HUDEP-2 (cell line): Measurements from ENCODE around the gene CCDC149.

ENCODE experiments used
- DNase-seq, 76 experiments: peaks; one replicate each; lab custom pipeline; 2025; ENCODE audit not compliant: unreplicated experiment in 76 of 76; lab: John Stamatoyannopoulos, UW

CCDC149 gene

DNA sequence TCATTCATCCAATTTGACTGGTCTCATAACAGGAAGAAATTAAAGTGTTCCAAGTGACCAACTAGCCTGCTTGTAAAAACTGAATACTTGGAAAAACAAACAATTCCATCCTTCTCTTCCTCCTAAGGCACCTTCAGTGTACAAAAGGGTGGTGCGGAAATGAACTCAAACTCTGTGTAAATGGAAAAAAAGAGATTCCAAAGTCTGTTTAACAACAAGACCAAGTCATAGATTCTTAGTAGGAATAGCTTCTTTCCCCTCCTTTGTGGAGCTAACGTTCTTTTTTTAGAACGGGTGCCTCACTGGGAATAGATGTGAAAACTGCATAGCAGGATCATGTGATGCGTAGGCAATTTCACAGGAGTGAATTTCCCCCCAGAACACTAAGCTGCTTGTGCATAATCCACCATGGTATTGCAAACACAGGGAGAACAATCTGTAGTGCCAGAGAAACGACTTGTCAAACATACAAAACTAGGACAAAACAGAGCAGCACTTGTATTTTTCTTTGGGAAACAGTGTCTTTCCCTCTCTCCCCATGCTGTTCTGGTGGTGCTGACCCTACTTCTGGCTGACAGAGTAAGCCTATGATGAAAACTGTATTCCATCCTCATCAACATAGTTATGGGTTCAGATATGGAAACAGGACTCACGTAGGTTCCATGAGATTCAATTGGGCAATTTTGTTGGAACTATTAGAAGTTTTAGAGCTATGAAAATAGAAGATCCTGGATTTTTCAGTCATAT, 130.7 kb downstream of the CCDC149 start:
- DNase-seq, result no peak

DNA sequence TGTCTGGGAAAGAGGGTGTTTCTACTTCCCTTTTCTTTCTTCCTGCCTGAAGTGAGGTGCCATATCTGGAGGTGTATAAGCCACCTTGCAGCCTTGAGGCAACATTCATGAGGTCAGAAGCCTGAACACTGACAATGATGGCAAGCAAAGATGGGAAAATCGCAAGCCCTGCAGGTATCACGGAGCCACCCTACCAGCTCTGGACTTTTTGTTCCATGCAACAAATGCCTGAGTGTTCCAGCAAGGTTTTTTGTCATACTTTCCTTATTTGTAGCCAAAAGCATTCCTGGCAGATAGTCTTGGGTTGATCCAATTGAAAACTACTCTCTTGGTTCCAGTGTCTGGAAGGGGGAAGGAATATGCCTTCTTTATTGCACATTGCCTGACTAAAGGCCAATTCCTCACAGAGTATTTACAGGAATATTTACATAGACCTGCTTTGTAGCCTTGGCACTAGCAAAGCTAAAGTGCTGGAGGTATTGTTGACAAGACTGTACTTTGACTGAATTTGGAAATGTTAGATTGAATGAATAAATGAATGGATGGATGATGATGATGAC, 131.8 kb downstream of the CCDC149 start:
- DNase-seq, result no peak

DNA sequence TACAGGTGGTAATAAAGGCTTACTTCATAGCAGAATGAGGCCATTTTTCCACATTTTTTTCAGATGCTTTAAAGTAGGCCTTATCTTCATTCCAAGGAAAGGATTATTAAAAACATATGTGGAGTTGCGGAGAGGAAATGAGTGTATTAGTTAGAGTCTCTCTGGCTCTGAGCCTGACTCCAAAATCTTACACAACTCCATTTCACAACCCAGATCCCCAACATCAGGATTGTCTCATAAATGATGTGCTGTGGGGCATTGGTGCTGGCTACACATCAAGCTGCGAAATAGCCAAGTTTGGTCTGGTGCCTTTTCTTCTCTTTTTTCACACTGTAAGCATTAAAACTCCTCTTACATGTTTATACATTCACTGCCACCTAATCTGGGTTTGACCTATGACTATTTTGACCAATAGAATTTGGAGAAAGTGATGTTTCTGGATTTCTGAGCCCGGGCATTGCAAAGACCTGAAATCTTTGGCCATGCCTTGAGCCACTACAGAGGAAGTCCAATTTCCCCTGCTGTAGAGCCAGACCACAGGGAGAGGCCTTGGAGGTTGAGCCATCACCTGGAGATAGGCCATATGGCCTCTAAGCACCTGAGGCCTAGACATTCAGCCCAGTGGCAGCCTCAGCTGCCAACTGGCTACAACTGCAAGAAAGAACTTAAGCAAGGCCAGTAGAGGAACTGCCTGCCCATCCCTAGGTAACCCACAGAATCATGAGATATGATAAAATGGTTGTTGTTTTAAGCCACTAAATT, 134.2 kb downstream of the CCDC149 start:
- no peak for DNase-seq

DNA sequence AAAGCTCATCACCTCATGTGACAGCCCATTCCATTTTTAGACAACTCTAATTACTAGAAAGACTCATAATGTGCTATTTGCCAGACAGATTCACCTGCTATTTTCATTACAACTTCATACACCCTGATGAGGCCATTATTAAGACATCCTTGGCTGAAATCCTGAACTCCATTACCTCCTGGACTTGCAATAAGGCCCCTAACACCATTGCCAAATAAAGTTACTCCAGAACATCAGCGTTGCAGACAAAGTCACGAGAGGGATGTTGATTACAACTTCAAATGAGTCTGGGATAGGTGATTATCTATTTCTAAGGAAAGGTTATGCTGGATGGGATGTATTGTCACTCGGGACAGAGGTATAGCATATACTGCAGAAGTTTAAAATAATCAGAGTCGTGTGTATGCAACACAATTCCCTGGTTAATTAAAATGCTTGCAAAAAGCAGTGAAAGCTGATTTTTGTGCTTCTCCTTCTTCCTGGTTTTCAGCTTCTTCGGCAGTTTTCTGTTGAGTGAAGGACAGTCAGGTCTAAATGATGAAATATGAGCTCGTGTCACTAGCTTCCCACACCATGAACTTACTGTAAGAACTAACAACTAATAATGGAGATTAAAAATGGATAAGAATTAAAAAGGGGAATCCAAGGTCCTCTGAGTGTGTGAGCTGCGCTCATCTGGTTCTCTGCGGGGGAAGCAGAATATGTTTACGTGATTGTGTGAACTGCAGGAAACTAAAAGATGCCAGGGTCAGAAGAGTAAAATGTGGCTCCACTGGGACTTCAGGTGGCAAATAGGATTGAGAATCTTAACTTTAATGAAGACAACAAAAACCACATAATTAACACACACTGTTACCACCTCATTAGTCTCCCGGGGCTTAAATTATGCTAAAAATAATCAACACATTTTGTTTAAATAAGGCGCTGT, 135.0 kb downstream of the CCDC149 start:
- DNase-seq, result no peak

DNA sequence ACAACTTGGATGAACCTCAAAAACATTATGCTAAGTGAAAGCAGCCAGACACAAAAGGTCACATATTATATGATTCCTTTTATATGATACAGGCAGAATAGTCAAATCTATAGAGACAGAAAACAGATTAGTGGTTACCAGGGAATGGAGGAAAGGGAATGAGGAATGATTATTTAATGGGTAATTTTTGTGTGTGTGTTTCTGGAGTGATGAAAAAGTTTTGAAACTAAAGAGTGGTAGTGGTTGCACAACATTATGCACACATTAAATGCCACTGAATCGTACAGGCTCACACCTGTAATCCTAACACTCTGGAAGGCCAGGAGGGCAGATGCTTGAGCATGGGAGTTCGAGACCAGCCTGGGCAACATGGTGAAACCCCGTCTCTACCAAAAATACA, 137.1 kb downstream of the CCDC149 start:
- no peak for DNase-seq

DNA sequence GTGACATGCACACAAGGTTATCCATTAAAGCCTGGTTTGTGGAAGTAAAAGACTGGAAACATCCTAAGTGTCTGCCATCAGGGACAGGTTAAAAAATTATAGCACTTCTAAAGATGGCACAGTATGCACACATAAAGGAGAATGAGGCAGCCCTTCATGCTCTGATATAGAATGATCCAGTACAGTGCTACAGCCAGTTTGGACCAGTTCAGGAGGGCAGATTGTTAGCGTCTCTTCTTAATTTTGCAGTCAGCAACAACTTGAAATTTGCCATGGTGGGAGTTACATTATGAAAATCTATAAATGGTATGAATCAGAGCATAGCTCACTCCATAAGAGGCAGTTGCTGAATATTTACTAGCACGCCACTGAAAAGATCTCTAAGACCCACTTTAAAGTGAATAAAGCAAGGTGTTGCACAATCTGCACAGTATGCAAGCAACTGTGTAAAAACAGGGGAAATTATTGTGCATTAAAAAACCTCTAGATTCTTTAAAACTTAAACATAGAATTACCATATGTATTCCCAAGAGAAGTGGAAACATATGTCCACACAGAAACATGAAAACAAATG, 137.7 kb downstream of the CCDC149 start:
- no peak for DNase-seq

DNA sequence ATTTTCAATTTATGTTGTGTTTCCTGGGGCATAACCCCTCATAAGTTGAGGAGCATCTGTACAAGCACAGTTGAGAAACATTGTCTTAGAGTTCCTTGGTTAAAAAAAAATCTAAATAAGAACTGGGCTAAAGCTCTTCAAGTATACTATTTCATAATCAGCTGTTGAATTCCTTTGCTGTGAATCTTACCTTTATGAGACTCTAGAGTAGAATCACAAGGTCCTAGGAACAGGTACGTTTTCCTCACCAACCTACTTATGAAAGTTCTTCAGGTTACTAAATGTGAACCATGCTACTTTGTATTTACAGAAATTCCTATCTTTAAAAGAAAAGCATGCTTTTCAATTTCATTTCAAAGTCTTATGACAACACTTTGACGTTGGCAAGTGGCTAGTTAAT, 138.4 kb downstream of the CCDC149 start:
- DNase-seq, result no peak

DNA sequence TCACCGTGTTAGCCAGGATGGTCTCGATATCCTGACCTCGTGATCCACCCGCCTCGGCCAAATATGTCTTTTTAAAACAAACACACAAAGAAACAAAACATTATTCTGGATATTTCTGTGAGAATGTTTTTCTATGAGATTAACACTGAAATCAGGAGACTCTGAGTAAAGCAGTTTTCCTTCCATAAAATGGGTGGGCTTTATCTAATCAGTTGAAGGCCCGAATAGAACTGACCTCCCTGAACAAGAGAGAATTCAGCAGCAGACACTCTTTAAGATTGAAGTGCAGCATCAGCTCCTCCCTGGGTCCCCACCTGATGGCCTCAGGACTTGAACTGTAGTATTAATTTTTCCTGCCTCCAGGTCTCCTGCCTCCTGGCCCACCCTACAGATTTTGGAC, 139.9 kb downstream of the CCDC149 start:
- no peak for DNase-seq

DNA sequence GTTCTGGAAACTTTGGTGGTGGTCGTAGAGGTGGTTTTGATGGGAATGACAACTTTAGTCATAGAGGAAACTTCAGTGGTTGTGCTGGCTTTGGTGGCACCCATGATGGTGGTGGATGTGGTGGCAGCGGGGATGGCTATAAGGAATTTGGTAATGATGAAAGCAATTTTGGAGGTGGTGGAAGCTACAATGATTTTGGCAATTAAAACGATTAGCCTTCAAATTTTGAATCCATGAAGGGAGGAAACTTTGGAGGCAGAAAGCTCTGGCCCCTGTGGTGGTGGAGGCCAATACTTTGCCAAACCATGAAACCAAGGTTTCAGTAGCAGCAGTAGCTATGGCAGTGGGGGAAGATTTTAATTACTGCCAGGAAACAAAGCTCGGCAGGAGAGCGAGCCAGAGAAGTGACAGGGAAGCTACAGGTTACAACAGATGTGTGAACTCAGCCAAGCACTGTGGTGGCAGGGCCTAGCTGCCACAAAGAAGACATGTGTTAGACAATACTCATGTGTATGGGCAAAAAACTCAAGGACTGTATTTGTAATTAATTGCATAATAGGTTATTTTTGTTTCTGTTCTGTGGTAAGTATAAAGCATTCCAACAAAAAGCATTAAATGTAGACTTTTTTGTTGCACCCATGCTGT, 140.7 kb downstream of the CCDC149 start:
- DNase-seq, result no peak

DNA sequence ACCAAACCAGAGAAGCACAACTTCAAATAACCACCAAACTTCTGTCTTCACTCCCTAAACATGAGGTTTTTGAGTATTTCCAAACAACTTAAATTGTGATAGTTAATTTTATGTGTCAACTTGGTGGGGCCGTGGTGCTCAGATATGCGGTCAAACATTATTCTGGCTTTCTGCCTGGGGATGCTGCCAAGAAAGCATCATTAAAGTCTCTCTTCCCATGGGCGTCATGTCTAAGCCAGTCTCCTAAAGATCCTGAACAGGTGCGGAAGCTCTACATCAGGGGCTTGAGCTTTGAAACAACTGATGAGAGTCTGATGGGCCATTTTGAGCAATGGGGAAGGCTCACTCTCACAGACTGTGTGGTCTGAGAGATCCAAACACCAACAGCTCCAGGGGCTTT, 141.6 kb downstream of the CCDC149 start:
- DNase-seq, result no peak

DNA sequence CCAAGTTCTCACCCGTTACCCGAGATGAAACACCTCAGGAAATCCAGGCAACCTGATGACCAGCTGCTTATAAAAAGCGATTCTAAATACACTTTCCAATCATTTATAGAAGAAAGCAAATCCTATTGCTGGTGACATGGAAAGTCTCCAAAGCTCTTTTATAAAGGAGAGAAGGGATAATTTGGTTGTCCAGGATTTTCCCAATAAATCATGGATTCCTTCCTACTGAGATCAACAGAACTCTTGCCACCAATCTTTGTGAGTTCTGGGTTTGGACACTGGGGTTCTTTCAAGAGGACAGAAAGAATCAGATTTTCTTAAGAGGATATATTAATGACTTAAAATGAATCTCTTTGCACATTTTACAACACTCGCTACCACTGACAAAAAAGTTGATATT, 142.2 kb downstream of the CCDC149 start:
- DNase-seq, result no peak

DNA sequence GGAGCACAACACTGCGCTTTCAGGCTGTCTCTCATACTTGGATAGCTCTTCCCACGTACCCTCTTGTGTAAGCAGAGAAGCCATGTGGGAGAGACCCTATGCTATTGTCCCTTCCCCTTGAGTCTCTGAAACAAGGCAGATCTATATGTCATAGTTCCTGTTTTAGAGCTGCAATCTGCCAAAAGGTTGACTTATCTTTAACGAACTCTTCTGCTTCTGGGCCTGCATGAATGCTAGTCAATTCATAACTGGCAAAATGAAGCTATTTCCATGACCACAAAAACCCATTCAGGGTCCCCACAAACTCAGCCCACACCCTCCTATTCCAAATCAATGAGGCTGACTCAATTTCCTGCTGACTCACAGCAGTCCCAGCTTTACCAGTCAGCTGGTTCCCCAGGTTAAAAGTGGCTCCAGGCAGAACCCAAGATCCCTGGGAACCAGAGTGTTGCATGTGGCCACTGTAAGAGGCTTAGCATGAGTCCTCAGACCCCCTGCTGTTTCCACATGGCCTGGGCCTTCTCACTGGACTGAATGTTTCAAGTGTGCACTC, 142.7 kb downstream of the CCDC149 start:
- DNase-seq, result no peak

DNA sequence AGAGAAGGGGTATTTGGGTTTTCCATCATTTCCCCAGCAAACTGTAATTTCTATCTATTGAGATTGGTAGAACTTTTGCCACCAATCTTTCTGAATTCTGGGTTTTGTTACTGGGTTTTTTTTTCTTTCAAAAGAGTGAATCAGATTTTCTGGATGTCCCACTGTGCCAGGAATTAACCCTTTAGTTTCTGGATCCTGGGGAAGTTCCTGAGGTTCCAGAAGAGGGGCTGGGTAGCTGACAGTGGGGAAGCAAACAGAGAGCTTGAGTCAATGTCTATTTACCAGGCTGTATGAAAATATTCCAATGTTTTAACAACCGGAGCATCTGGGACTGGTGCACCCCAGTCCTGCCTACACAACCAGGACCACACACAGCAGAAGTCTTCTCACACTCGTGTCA, 143.3 kb downstream of the CCDC149 start:
- no peak for DNase-seq

DNA sequence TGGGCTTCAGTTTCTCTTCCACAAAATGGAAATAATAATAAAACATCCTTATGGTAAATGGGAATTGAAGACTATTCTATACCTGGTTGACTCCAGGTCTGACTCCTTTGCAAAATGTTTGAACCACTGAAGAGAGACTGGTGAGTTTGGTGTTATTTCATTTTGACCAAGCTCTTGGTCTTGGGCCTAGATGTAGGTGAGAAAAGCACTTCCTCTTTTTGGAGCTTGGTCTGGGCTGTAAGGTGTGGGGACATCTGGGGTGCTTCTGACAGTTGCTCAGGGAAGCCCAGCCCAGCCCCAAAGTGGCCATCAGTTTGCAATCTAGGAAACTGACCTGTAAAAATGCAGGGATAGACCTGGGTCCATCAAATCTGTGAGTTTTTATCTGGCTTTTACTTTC, 144.2 kb downstream of the CCDC149 start:
- no peak for DNase-seq

DNA sequence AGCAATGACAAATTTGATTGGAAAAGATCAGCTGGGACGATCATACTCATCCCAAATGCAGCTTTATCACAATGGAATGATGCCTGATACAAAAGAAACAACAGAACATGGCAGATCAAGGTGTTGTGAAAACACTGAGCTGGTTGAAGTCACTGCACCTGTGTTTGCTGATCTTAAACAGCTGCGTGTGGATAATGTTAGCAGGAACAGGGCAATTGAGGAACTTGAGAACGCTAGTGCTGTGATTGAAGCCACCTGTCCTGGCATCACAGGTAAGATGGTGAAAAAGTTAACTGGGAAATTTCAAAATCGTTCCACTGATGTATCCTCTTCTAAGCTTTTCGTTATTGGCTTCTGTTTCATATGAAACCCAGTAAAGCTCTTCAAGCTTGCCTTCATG, 144.8 kb downstream of the CCDC149 start:
- no peak for DNase-seq

DNA sequence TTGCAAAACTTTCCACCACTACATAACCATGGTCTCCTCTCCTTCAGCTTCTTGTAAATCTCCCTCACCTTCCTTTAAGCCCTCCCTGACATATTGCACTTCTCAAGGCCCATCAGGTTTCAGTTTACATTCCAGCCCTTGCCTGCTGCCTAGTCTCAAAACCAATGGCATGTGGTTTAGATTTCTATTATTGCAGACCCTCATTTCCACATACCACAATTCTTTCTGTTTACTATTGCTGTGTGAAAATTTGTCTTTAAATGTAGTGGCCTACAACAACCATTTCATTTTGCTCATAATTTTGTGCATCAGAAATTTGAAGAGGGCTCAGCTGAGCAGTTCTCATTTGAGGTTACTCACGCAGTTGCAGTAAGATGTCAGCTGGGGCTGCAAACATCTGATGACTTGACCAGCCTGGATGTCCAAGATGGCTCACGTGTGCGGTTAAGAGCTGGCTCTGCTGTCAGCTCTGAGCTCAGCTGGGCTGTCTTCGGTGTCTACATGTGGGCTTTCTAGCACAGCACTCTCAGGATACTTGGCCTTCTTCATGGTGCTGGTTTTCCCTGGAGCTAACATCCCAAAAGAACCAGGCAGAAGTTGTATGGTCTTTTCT, 147.4 kb downstream of the CCDC149 start:
- no peak for DNase-seq

DNA sequence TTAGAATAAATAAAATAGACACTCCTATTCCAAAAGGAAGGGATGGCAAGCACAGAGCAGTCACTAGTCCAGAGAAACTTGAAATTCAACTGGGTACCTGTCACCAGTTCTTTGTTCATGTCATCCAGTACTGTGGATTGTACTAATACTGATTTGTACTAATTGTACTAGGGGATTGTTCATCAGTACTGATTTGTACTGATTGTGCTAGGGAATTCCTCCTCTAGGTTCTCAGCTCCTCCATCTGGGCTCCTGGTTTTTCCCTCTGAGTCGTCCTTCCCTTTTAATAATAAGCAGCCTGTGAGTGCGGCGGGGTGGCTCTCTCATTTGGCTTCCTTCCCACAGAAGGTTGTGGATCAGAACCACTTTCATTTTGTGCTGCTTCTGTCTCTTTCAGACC, 148.5 kb downstream of the CCDC149 start:
- DNase-seq, result no peak

DNA sequence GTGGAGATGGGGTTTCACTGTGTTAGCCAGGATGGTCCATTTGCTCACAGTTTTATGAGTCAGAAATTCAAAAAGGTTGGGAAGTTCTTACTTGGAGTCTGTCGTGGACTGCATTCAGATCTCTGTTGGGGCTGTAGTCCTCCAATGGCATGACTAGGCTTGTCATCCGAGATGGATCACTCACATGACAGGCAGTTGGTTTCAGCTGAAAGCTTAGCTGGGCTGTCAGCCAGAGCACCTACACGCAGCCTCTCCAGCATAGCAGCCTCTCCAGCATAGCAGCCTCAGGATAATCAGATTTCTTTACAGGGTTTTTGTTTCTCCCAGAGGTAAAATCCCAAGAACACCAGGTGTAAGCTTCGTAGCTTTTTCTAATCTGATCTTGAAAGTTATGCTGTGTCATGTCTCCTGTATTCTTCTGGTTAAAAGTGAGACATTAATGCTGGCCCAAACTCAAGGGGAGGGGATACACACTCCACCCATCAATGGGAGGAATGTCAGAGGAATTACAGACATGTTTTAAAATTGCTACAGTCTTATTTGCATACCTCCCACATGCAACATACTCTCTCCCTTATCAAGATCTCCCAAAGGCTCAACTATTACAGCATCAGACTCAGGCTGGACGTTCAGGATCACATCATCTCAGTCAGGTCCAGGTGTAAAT, 149.1 kb downstream of the CCDC149 start:
- no peak for DNase-seq
